Spleen (tissue), 7 donors: ENCODE measurements around the gene PCYT1A.

Experiments used
- POLR2A ChIP-seq, 3 donors: fragments of 450-650 bp; IDR thresholded peaks; one replicate each; pipeline ENCODE4 v1.5.1; 2017; ENCODE audit warnings: antibody characterized with exemption in 3 of 3, mild to moderate bottlenecking in 1 of 3
- POLR2AphosphoS5 ChIP-seq, 3 donors: sonication (generic); formaldehyde crosslinking; IDR thresholded peaks; one replicate each; pipeline ENCODE4 v1.5.1; 2017; ENCODE audit warnings: antibody characterized with exemption in 3 of 3
- TF ChIP-seq, protein P1 (sequence below), 11 experiments: fragments of 200-600 bp in 7 of 11; fragments of 450-650 bp in 4 of 11; sonication (generic) in 4 of 11; IDR thresholded peaks in 8 of 11; conservative IDR thresholded peaks in 3 of 11; 1 replicate in 7 of 11; 2 replicates in 4 of 11; pipeline versions ENCODE4 v1.4.0 to v1.8.0; 2016 to 2021; ENCODE audit warnings: antibody characterized with exemption in 11 of 11, inconsistent platforms in 4 of 11, mild to moderate bottlenecking in 1 of 11
- donor health status: DM: no; HTN: no; CAD: no; lungs with moderate emphysema.
- donor health status: DM: no; HTN: no; CAD: no.
- donor health status: DM: no; HTN: no; CAD: no.

DNA sequence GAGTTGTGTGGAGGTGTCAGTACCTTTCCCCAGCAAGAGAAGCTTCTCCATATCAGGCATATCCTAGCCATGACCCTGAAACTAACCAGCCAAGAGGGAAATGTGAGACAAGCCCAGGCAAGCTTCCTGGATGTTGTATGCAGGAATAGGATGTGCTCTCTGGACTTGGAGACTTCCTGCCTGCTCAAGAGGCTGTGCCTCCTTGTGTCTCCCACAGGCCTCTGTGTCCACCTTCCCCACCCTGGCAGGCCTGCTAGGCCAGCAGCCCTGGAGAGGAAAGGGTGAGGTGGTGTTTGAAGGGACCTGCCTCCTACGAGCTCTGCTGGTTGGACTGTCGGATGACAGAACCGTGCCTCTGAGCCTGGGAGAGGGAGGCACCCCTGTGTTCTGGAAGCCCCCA lies 32.6 kb upstream of the PCYT1A start:
- TF ChIP-seq POLR2A (IDR thresholded peaks at IDR 0.05) (no peak), POLR2AphosphoS5 (IDR thresholded peaks at IDR 0.05) (peak in 1 of 3 donors; percentile 35)
- TF ChIP-seq, protein P1, sequence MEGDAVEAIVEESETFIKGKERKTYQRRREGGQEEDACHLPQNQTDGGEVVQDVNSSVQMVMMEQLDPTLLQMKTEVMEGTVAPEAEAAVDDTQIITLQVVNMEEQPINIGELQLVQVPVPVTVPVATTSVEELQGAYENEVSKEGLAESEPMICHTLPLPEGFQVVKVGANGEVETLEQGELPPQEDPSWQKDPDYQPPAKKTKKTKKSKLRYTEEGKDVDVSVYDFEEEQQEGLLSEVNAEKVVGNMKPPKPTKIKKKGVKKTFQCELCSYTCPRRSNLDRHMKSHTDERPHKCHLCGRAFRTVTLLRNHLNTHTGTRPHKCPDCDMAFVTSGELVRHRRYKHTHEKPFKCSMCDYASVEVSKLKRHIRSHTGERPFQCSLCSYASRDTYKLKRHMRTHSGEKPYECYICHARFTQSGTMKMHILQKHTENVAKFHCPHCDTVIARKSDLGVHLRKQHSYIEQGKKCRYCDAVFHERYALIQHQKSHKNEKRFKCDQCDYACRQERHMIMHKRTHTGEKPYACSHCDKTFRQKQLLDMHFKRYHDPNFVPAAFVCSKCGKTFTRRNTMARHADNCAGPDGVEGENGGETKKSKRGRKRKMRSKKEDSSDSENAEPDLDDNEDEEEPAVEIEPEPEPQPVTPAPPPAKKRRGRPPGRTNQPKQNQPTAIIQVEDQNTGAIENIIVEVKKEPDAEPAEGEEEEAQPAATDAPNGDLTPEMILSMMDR (IDR thresholded peaks at IDR 0.05 in 8 of 11, conservative IDR thresholded peaks at IDR 0.05 in 3 of 11): no peak
